GM18909 (cell line): Measurements from ENCODE around the gene ITGA1.
"Not testable (repeated sequence)": the region's sequence is repeated elsewhere in the genome, so short reads cannot be mapped to it uniquely, and the experiment has no call there.

ENCODE experiments used
- ATAC-seq: cut with Tn5 transposase; IDR thresholded peaks from one replicate; pipeline ENCODE4 v1.9.1; 2021; ENCODE audit warnings: mild to moderate bottlenecking; ENCODE audit not compliant: unreplicated experiment, poor library complexity

The ITGA1 gene

GRCh38 chr5:52938226-52938625 lies 150.5 kb downstream of the ITGA1 start:
- no peak for ATAC-seq

DNA sequence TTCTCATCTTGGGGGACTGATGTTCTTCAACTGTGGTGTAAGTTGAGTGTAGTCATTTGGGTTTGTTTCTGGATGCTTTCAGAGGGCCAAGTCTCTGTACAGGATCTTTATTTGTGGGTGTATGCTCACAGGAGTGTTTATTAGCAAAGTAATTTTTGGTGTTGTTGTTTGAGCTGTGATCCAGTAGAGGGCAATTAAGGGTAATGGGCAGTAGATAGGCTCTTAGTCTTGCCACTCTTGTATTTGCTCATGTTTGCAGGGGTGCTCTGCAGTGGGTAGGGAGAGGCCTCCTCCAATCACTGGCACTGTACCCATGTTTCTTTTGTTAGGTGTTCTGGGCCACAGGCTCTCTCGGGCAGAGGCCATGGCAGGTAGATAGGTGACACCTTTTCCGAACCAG lies 155.6 kb downstream of the ITGA1 start:
- ATAC-seq, result peak; percentile 56

DNA sequence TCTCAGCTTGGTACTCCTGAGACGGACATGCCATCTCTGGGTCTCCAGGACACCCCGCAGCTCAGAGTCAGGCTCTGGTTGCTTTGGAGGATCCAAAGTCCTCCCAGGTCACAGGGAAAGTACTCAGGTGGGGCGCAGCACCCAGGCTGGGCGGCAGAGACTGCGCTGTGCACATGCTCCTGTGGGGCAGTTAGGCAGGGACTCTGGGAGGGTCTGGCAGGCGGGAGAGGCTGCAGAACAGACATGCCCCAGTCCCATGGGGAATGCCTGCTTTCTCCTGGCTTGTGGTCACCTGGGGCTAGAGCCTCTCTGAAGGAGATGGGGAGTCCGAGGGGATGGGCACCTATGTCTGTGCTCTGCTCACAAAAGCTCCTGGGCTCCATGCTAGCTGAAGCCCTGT lies 156.1 kb downstream of the ITGA1 start:
- no peak for ATAC-seq

DNA sequence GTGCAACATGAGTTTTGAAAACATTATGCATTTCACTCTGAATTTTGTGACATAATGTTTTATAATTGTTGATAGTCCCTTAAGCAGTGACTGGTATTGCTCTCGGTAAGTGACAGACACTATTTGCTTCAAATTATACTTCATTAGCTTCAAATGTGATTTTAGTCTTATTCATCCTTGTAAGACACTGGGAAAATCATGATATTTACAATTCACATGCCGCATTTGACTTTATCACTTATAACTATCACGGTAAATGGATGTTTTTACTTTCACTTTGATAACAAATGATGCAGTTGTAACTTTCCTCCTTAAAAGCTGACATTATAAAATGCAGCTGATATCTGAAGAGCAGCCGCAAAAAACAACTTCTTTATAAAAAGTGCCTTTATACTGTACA lies 157.3 kb downstream of the ITGA1 start:
- no peak for ATAC-seq

DNA sequence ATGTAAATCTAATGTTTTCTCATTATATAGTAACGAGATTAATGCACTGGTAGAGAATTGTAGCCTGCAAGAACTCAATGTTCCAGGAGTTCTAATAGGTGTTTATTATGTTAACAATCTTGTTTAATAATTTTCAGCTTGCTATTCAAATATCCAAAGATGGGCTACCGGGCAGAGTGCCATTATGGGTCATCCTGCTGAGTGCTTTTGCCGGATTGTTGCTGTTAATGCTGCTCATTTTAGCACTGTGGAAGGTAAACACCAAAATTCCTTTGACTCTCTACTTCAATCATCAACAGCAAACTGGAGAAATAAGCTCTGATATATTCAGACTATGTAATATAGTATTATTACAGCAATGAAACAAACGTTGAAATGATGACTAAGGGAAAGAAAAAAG lies 159.5 kb downstream of the ITGA1 start:
- ATAC-seq, result no peak

DNA sequence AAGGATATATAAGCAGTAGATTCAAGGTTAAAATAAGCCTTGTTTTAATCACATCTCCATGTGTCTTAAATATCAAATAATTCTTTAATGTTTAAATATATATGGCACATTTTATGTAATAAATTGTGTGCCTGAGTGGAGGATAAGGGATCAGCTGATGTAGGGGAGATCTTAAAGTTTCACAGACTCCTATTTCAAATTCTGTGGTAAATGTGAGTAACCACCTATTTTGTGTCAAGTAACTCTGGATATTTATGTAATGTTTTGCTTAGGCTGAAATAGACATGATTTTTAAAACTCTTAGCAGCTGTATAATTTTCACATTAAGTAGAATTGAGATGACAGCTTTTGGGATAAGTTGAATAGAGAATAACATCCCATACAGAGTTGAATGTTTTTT lies 160.1 kb downstream of the ITGA1 start:
- no peak for ATAC-seq

GRCh38 chr5:52948418-52949076 lies 160.8 kb downstream of the ITGA1 start:
- ATAC-seq, result peak; percentile 100

DNA sequence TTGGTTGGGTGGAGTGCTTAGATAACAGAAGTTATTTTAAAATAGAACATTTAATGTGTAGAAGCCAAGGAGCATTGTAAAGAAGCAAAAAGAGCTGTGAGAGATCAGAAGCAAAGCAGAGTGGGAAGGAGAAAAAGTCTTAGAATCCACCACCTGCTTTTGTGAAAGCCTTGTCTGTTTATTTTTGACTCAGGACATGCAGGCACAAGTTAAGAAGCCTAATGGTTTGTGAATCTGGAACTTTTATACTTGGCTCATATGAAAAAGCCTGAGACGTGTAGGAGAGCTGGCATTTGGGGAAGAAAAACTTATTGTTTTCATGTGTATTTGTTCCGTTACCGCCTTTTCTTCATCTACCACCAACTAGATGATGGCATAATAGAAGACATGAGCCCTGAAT lies 163.0 kb downstream of the ITGA1 start:
- ATAC-seq, result no peak

DNA sequence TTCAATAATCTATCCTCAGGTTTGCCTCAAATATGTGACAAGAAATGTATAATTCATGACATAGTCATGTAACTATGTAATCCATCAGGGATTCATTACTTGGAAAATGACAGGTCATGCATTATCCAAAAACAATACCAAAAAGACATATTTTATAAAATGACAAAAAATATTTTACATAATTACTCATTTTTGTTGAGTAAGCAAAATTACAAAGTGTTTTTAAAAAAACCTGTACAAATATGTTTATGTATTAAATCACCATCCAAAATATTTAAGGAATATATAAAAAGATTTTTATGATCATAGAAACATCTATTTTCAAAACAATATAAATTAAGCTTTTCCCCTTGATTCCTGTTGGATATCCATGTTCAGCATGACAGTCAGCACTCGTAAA lies 164.8 kb downstream of the ITGA1 start:
- no peak for ATAC-seq

GRCh38 chr5:52956014-52956413 lies 168.3 kb downstream of the ITGA1 start:
- no peak for ATAC-seq

DNA sequence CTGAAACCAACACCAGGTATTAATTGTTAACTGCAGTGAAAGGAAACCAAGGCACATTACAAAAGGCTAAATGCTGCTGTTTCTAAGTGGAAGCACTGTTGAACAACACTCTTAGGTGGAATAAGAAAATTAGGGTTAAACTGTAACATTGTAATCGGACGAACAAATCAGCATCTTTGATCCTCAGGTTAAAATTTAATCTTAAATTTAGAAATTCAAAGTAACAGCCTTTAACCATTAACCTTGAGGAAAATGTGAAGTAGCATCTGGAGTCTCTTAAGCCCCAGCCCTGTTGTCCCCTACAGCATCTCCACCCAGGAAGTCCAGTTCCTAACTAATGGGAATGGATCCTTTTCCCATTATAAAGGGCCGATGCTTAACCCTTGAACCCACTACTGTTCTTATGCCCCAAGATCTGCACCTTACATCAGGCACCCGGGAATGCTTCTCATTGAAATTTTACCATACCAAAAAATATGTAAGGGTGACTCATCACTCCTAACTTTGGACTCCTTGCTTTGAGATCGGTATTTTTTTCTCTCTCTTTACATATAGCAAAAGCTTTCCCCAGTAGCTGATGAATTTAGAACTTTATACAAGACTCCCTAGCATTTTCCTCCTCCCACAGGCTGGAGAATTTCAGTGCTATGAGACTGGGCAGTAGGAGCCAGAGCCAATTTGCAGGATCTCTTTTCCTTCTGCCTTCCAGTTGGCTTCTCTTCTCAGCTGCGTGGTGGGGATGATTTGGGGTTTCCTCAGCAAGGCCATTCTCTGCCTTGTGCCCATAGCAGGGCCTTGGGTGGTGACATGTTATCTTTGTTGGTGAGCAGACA lies 169.4 kb downstream of the ITGA1 start:
- ATAC-seq, result peak; percentile 90

GRCh38 chr5:52961274-52961681 lies 173.6 kb downstream of the ITGA1 start:
- ATAC-seq, result no peak

DNA sequence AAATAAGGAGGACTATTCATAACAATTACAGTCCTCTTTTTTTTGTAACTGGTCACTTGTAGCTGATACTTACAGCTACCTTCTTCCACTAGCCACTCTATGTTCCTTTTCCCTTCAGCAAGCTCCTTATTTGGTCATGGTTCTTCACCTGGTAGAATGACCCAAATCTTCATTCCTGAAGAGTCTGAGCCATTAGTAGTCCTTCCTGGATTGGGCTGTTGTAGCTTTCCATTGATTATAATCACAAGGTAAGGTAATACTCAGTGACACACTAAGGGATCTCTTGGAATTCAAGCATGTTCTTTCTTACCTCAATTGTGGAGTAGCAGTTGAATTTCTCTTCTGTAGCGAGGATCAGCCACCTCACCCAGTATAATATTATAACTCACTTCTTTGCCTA lies 175.9 kb downstream of the ITGA1 start:
- ATAC-seq, result no peak

GRCh38 chr5:52964138-52964537 lies 176.4 kb downstream of the ITGA1 start:
- ATAC-seq, result no peak

DNA sequence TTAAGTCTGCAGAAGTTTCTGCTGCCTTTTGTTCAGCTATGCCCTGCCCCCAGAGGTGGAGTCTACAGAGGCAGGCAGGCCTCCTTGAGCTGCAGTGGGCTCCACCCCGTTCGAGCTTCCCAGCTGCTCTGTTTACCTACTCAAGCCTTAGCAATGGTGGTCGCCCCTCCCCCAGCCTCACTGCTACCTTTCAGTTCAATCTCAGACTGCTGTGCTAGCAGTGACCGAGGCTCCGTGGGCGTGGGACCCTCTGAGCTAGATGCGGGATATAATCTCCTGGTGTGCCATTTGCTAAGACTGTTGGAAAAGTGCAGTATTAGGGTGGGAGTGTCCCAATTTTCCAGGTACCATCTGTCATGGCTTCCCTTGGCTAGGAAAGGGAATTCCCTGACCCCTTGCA lies 188.4 kb downstream of the ITGA1 start:
- not testable (repeated sequence) for ATAC-seq

- no peak for ATAC-seq
These were observed 189.7 kb downstream of the ITGA1 start for GRCh38 chr5:52977264-52977897.

GRCh38 chr5:52981507-52981906 lies 193.8 kb downstream of the ITGA1 start:
- ATAC-seq, result no peak

DNA sequence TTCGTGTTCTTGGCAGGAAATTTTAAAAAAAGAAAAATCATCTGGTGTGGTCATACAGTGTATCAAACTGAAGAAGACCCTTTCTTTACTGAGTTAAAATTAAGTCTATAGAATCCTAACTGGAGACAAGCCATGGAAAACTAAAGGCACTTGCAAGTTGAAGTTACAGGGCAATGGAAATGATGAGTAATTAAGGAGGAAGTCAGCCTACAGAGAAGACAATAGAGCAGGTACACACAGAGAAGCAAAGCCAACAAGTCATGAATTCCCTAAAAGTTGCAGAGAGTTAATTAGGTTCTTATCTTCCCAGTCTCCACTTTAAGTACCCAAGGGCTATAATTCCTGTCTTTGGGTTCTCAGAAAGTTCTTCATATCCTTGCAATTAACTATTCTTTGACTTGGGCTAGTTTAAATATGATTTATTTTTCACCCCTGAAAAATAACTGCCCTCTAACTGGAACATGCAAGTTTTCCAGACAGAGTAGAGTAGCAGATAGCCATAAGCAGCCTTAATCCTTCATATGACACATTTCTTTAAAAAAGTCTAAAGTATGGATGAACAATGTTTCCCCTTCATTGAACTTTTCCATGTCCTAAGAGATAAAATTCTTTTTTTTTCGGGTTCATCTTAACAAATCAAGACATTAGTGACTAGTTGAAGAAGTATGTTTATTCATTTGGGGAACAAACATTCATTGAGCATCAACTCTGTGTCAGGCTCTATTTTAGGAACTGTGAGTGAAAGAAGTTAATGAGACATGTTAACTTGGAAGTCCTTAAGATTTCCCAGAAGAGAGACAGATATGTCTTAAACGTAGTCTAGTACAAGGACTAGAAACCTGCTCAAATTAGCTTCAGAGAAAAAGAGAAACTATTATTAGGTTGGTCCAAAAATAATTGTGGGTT lies 196.3 kb downstream of the ITGA1 start:
- ATAC-seq, result no peak

DNA sequence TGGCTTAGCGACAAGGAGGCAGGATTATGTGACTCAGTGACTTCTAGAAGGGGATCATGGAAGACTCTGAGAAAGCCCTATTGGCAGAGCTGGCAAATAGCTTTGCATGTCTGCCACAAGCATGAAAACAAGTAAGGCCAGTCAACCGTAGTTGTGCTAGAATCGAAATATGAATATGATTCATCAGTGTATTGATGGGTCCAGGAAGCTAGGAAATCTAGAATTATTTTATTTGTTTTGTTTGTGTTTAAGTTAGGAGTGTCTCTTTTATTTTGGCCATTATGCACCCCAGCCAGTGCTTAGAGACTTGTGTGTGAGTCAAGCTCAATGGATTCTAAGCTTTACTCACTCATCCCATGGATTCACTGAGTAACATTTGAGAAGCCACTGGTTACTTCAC lies 197.6 kb downstream of the ITGA1 start:
- ATAC-seq, result no peak

GRCh38 chr5:52987711-52988331 lies 200.1 kb downstream of the ITGA1 start:
- no peak for ATAC-seq
